ENCODE data around the gene SPON1.

DNA sequence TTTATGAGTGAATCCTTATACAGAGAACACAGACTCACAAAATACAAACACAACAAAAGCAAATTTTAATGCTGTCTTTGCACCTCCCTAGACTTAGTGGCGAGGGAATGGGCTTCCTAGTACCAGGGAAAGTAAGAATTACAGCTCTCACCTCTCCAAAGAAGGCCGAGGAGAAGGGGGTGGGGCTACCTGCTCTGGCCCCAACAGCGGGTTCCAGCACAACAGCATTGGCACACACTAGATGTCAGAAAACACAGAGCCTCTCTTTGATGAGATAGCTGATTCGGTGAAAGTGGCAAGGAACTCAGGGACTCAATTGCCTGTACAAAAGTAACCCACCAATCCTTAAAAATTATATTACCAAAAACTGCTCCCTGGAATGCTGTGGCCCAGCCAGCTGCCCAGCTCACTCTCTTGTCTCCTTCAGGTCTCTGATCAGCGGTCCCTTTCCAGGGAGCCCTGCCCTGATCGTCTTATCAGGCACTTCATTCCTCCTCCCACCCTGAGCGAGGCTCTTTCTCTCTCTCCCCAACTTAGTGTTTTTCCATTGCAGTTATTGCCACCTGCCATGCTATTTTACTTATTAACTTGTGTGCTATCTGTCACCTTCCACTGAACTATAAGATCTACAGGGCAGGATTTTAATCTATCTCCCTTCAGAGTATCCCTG is 30.7 kb downstream of the SPON1 start:
- TF ChIP-seq EZH2 (IDR thresholded peaks at IDR 0.05; ENCODE audit: insufficient read depth, poor library complexity, severe bottlenecking) (no peak), EZH2phosphoT487 (IDR thresholded peaks at IDR 0.05; ENCODE audit: insufficient read depth, low read depth) (no peak)

Data from GM23248 (cell line).